Muscle of leg (tissue), 11 donors: ENCODE results near the gene CHID1. TPM values are rescaled to one million over a fixed set of nuclear protein-coding genes. Genes with fewer than 3 reads are reported as not detected.

Experiments
- DNase-seq: peaks from one replicate; pipeline ENCODE4 v3.0.0; 2013
- H3K27ac ChIP-seq: one replicate; pipeline ENCODE4 v1.5.1; 2013; ENCODE audit warnings: mild to moderate bottlenecking, low read length, control low read depth
- H3K27me3 ChIP-seq: one replicate; pipeline ENCODE4 v1.6.1; 2013; ENCODE audit warnings: low read length; ENCODE audit not compliant: control insufficient read depth, insufficient read depth
- H3K36me3 ChIP-seq: one replicate; pipeline ENCODE4 v1.6.1; 2013; ENCODE audit warnings: low read length; ENCODE audit not compliant: control insufficient read depth, insufficient read depth
- H3K4me1 ChIP-seq: one replicate; pipeline ENCODE4 v1.6.1; 2013; ENCODE audit warnings: low read length; ENCODE audit not compliant: control insufficient read depth, insufficient read depth
- H3K4me3 ChIP-seq: one replicate; pipeline ENCODE4 v1.5.1; 2013; ENCODE audit warnings: low read length, control low read depth
- H3K9me3 ChIP-seq: replicated peaks from 2 replicates; pipeline ENCODE4 v1.6.1; 2013; ENCODE audit warnings: low read depth, low read length; ENCODE audit not compliant: control insufficient read depth
- WGBS: methylation state at CpG from one replicate; pipeline ENCODE4 v1.1.5; 2013; ENCODE audit warnings: missing lambda C conversion rate; ENCODE audit not compliant: insufficient coverage; 5-methylcytosine and 5-hydroxymethylcytosine counted together
- polyA plus RNA-seq, 8 donors: library from polyadenylated mRNA; unstranded; fragments of 120-200 nt; gene quantifications; one replicate each; pipeline versions ENCODE4 v1.2.1 to v1.2.3, GENCODE V29; 2013; ENCODE audit warnings: inconsistent platforms in 1 of 8, low replicate concordance in 1 of 8; ENCODE audit not compliant: insufficient read length in 8 of 8, insufficient read depth in 1 of 8
- total RNA-seq: library from RNA; stranded (reverse); fragments of 120-200 nt; gene quantifications from one replicate; pipeline ENCODE4 v1.2.4, GENCODE V29; 2013

The CHID1 gene
- total and polyA plus RNA-seq, 9 donors, result 30.5 to 77.4 (median 65.4) TPM

- Histone ChIP-seq H3K27ac (peak overlapping the region; percentile 59), H3K9me3 (no peaks in the 10 kb centered on the region), H3K4me3 (peak overlapping the region; percentile 73), H3K36me3 (peaks cover 28% of the 10 kb centered on the region), H3K27me3 (no peaks in the 10 kb centered on the region), H3K4me1 (peaks cover 42% of the 10 kb centered on the region)
- WGBS, result under 1% methylated on average over 92 of the region's 96 CpGs
- peak; percentile 95 for DNase-seq
These were observed 91.3 kb downstream of the CHID1 start for GRCh38 chr11:819129-819931.

DNA sequence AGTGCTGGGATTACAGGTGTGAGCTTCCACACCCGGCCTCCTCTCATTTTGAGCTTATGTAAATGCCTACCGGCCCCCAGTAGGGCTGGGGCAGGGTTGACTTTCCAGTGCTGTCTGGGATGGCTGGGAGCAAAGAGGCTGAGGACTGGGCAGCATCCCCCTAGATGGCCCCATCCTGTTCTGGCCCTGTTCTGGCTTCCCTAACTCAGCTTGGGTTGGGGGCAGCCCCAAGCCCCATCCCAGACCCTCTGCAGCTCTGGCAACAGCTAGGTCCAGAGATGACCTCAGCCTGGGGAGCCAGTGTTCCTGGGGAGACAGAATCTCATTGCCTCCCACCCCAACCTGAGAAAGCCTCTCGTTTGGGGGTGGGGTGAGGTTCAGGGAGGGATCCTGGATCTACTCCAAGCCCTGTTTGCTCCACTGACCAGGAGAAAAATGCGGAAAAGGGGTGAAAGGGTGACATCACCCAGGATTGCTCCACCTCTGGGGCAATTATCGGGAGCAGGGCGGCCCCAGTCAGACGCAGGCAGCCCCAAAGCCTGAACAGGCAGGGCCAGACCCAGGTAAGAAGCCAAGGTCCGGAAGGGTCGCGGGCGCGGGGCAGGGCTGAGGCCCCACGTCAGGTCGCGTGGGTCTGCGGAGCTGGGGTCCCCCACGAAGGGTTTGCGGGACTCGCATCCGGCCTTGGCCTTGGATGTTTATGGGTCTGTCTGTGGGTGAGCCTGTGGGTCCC lies 92.0 kb downstream of the CHID1 start, which contains the start of gene PNPLA2:
Gene PNPLA2, plus strand, starts transcription at position 519 of the 733 bp plus-strand sequence. CDS start 805 bp downstream, outside the sequence.
- peak within 1 kb of the TSS; percentile 59 for H3K27ac ChIP-seq
- 17% methylated on average over 19 of the region's 20 CpGs for WGBS
- H3K9me3 ChIP-seq, result no peaks in the 10 kb centered on the region
- peaks cover 25% of the 10 kb centered on the region for H3K36me3 ChIP-seq
- peaks cover 35% of the 10 kb centered on the region for H3K4me1 ChIP-seq
- H3K4me3 ChIP-seq, result peak within 1 kb of the TSS; percentile 73
- H3K27me3 ChIP-seq, result no peaks in the 10 kb centered on the region
- DNase-seq, result no peak

Other genes with a start within 250 kb of the CHID1 start
- gene DEAF1, start 215.6 kb downstream of the CHID1 start, total RNA-seq, result 22.7 TPM
- 10 to 100 TPM; 29.3 to 38.9 (median 31.7) TPM for gene DEAF1, start 215.6 kb downstream of the CHID1 start, polyA plus RNA-seq
- 11.8 TPM for gene TMEM80, start 215.0 kb downstream of the CHID1 start, total RNA-seq
- gene TMEM80, start 215.0 kb downstream of the CHID1 start, polyA plus RNA-seq, result 10 to 100 TPM; 10.1 to 26.0 (median 20.1) TPM
- 1.6 TPM for gene EPS8L2, start 204.6 kb downstream of the CHID1 start, total RNA-seq
- 10 to 100 TPM in 1 of 8 donors, 1 to 10 TPM in 7; 1.5 to 14.1 (median 2.2) TPM for gene EPS8L2, start 204.6 kb downstream of the CHID1 start, polyA plus RNA-seq
- 62.7 TPM for gene TALDO1, start 163.3 kb downstream of the CHID1 start, total RNA-seq
- 10 to 100 TPM; 60.2 to 79.9 (median 71.3) TPM for gene TALDO1, start 163.3 kb downstream of the CHID1 start, polyA plus RNA-seq
- 18.1 TPM for gene GATD1, start 133.3 kb downstream of the CHID1 start, total RNA-seq
- 10 to 100 TPM; 38.9 to 53.2 (median 44.8) TPM for gene GATD1, start 133.3 kb downstream of the CHID1 start, polyA plus RNA-seq
- 0.04 TPM for gene CEND1, start 120.7 kb downstream of the CHID1 start, total RNA-seq
- gene CEND1, start 120.7 kb downstream of the CHID1 start, polyA plus RNA-seq, result 1 to 10 TPM in 1 of 8 donors, under 1 TPM in 7; 0.36 to 1.5 (median 0.56) TPM
- 5.4 TPM for gene SLC25A22, start 112.5 kb downstream of the CHID1 start, total RNA-seq
- 10 to 100 TPM; 10.4 to 15.8 (median 14.2) TPM for gene SLC25A22, start 112.5 kb downstream of the CHID1 start, polyA plus RNA-seq
- 3.9 TPM for gene PIDD1, start 105.6 kb downstream of the CHID1 start, total RNA-seq
- 10 to 100 TPM in 4 of 8 donors, 1 to 10 TPM in 4; 5.5 to 13.7 (median 10.0) TPM for gene PIDD1, start 105.6 kb downstream of the CHID1 start, polyA plus RNA-seq
- 2,004 TPM for gene RPLP2, start 100.8 kb downstream of the CHID1 start, total RNA-seq
- 1,000 to 10,000 TPM; 1,485 to 2,136 (median 1,739) TPM for gene RPLP2, start 100.8 kb downstream of the CHID1 start, polyA plus RNA-seq
- 9.0 TPM for gene PNPLA2, start 91.9 kb downstream of the CHID1 start, total RNA-seq
- 10 to 100 TPM; 19.4 to 46.1 (median 28.4) TPM for gene PNPLA2, start 91.9 kb downstream of the CHID1 start, polyA plus RNA-seq
- gene CRACR2B, start 82.9 kb downstream of the CHID1 start, total RNA-seq, result 6.9 TPM
- gene CRACR2B, start 82.9 kb downstream of the CHID1 start, polyA plus RNA-seq, result 10 to 100 TPM in 7 of 8 donors, 1 to 10 TPM in 1; 7.7 to 22.0 (median 13.3) TPM
- 147 TPM for gene CD151, start 77.9 kb downstream of the CHID1 start, total RNA-seq
- gene CD151, start 77.9 kb downstream of the CHID1 start, polyA plus RNA-seq, result 100 to 1,000 TPM; 133 to 178 (median 151) TPM
- gene POLR2L, start 68.3 kb downstream of the CHID1 start, total RNA-seq, result 97.7 TPM
- gene POLR2L, start 68.3 kb downstream of the CHID1 start, polyA plus RNA-seq, result 100 to 1,000 TPM; 114 to 147 (median 125) TPM
- 60.3 TPM for gene TSPAN4, start 68.0 kb downstream of the CHID1 start, total RNA-seq
- gene TSPAN4, start 68.0 kb downstream of the CHID1 start, polyA plus RNA-seq, result 10 to 100 TPM; 48.0 to 75.9 (median 65.1) TPM
- gene AP2A2, start 15.1 kb upstream of the CHID1 start, total RNA-seq, result 18.5 TPM
- 10 to 100 TPM; 38.3 to 61.4 (median 48.0) TPM for gene AP2A2, start 15.1 kb upstream of the CHID1 start, polyA plus RNA-seq
- gene MUC6, start 125.9 kb upstream of the CHID1 start, total RNA-seq, result not detected
- gene MUC6, start 125.9 kb upstream of the CHID1 start, polyA plus RNA-seq, result under 1 TPM; 0.09 to 0.61 (median 0.28) TPM
- gene MUC2, start 164.1 kb upstream of the CHID1 start, total RNA-seq, result not detected
- gene MUC2, start 164.1 kb upstream of the CHID1 start, polyA plus RNA-seq, result 1 to 10 TPM in 2 of 8 donors, under 1 TPM in 4, not detected in 2; 0.01 to 2.2 (median 0.04) TPM
- gene MUC5AC, start 247.1 kb upstream of the CHID1 start, total RNA-seq, result not detected
- under 1 TPM in 5 of 8 donors, not detected in 3; 0.01 to 0.75 (median 0.04) TPM for gene MUC5AC, start 247.1 kb upstream of the CHID1 start, polyA plus RNA-seq